ENCODE results near the gene CBFB.

DNA sequence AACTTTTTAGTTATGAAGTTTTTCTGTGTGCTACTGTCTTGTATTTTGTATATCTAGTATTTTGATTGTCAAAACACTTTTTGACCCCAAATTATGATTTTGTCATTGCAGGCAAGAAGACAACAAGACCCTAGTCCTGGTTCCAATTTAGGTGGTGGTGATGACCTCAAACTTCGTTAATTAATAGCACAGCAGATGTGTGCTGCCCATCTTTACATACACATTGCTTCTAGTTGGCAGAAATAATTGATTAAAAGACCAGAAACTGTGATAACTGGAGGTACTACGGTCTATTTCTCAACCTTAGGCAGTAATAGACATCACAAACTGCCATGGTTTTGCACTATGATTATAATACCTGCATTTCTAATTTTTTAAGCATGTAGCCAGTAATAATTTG lies 69.7 kb downstream of the CBFB start:
- TF ChIP-seq, protein P1, sequence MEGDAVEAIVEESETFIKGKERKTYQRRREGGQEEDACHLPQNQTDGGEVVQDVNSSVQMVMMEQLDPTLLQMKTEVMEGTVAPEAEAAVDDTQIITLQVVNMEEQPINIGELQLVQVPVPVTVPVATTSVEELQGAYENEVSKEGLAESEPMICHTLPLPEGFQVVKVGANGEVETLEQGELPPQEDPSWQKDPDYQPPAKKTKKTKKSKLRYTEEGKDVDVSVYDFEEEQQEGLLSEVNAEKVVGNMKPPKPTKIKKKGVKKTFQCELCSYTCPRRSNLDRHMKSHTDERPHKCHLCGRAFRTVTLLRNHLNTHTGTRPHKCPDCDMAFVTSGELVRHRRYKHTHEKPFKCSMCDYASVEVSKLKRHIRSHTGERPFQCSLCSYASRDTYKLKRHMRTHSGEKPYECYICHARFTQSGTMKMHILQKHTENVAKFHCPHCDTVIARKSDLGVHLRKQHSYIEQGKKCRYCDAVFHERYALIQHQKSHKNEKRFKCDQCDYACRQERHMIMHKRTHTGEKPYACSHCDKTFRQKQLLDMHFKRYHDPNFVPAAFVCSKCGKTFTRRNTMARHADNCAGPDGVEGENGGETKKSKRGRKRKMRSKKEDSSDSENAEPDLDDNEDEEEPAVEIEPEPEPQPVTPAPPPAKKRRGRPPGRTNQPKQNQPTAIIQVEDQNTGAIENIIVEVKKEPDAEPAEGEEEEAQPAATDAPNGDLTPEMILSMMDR (IDR thresholded peaks at IDR 0.05), result no peak
- no peak for TF ChIP-seq POLR2A (IDR thresholded peaks at IDR 0.05)

All from adrenal gland (tissue), 5 donors.